Renal cortical epithelial cell (primary cell): Measurements from ENCODE around the gene CSE1L. TPM values are rescaled to one million over a fixed set of nuclear protein-coding genes. Genes with fewer than 3 reads are reported as not detected.
"Not testable (repeated sequence)": the region's sequence is repeated elsewhere in the genome, so short reads cannot be mapped to it uniquely, and the experiment has no call there.

Source experiments
- DNase-seq: peaks from one replicate; pipeline ENCODE4 v3.0.0-alpha.2; 2011; ENCODE audit warnings: low read depth
- total RNA-seq: library from RNA; depleted of rRNA; stranded (reverse); fragments of >200 nt; gene quantifications from 2 replicates; pipeline ENCODE4 v1.2.3, GENCODE V29; 2014

CSE1L gene, protein sequence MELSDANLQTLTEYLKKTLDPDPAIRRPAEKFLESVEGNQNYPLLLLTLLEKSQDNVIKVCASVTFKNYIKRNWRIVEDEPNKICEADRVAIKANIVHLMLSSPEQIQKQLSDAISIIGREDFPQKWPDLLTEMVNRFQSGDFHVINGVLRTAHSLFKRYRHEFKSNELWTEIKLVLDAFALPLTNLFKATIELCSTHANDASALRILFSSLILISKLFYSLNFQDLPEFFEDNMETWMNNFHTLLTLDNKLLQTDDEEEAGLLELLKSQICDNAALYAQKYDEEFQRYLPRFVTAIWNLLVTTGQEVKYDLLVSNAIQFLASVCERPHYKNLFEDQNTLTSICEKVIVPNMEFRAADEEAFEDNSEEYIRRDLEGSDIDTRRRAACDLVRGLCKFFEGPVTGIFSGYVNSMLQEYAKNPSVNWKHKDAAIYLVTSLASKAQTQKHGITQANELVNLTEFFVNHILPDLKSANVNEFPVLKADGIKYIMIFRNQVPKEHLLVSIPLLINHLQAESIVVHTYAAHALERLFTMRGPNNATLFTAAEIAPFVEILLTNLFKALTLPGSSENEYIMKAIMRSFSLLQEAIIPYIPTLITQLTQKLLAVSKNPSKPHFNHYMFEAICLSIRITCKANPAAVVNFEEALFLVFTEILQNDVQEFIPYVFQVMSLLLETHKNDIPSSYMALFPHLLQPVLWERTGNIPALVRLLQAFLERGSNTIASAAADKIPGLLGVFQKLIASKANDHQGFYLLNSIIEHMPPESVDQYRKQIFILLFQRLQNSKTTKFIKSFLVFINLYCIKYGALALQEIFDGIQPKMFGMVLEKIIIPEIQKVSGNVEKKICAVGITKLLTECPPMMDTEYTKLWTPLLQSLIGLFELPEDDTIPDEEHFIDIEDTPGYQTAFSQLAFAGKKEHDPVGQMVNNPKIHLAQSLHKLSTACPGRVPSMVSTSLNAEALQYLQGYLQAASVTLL
- total RNA-seq: 96.4 and 137 TPM in 2 replicates

GRCh38 chr20:49046087-49046900 lies at the start of gene CSE1L:
CSE1L (plus strand) TSS chr20:49046312; CDS start chr20:49058464, 12,152 bp downstream.
- peak; percentile 82 for DNase-seq

DNA sequence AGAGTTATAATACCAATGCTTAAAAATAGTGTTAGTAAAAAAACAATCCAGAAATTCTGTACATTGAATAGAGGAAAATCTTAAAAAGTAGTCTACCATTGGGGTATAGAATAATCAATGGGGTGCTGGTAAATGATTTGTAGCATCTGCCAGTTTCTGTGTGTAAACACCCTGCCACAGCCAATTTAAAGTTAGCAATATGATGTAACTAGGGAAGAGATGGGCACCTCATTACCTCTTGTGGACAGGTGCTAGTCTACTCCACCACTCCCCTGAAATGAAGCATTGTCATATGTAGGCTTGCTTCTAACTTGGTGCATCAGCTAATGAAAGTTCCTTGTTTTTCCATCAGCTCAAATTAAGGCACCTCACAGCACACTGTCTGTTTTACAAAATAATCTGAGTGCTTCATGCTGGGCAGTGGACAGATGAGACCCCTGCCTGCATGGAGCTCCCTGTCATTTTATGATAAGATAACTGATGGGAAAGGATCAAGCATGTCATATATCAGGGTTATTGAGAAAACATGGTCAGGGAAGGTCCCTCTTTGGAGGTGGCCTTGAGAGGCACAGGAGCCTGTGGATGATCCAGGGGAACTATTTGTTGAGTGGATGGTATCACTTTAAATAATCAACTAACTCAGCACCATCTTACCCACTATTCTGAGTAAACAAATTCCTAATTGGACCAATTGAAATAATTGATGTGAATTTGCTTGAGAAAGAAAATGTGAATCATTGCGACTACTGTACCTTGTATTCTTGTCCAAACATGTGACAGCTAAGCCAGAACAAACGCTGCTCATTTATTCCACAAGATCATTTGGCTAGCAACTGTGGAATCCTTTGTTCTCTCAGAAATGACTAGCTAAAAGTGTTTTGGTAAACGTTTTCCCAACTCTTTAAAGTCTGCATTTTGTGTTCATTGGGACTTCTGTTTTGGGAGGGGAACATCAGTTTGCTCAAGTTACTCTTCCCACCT lies 45.9 kb upstream of the CSE1L start:
- no peak for DNase-seq

GRCh38 chr20:49001741-49002140 lies 44.4 kb upstream of the CSE1L start:
- no peak for DNase-seq

- DNase-seq: no peak
These were observed 39.6 kb upstream of the CSE1L start for GRCh38 chr20:49006446-49006980.

DNA sequence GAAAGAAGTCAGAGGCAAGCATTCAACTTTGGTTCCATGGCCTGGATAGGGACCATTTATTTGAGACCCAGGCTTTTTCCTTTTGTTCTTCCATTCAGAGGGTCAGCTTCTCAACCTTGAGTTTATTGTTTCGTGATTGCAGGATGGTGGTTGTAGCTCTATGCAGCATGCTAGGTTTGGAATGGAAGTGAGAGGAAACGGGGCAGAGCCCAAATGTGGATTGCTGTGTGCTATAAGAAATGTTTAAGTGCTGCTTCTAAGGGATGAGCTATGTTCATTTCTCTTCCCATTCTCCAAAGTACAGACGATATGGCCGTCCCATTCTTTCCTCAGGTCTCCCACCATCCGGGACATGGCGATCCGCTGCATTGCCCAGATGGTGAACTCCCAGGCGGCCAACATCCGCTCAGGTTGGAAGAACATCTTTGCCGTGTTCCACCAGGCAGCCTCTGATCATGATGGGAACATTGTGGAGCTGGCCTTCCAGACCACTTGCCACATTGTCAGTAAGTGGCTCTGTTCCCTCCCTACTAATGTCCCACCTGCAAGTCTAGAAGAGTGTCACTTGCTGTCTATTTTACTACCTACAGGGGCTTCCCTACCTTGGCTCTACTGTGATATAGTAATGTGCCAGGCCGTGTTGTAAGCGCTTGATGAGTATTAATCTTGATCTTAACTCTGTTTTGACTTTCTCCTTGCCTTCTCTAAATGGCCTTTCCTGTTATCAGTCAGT lies 36.0 kb upstream of the CSE1L start:
- no peak for DNase-seq

- no peak for DNase-seq
These were observed 21.9 kb upstream of the CSE1L start for GRCh38 chr20:49024220-49024619.

- not testable (repeated sequence) for DNase-seq
These were observed 17.9 kb upstream of the CSE1L start for GRCh38 chr20:49028177-49028576.

DNA sequence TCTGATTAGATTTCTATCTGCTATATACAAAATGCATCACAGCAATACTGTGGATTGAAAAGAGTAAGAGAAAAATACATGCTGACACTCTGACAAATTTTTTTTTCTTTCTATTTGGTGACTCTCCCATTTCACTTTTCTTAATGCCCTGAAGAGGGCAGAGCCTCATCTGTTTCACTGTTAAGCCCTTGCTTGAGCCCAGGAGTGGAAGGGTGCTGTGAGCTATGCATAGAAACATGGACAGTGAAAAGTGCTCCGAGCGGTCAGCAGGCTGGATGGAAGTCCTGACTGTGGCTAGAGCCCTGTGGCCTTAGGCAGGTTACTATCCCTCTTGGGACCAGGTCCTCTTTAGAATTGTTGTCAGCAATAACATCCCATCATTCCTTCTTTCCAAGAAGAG lies 17.4 kb upstream of the CSE1L start:
- peak; percentile 21 for DNase-seq

DNA sequence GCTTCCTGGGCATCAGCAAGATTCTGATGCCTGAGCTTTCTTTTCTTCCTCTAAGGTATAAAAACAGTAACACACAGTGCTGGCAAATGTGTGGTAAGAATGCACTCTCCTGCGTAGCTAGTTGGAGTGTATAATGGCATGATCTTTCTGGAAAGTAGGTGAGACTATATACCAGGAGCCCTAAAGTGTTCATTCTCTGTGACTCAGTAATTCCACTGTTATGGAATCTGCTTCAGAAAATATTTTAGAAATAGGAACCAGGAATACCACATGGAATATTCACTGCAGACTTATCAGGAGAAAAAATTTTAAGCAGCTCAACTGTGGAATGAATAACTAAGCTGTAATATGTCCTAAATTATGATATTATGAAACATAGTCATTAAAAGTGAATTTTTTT lies 16.9 kb upstream of the CSE1L start:
- no peak for DNase-seq

DNA sequence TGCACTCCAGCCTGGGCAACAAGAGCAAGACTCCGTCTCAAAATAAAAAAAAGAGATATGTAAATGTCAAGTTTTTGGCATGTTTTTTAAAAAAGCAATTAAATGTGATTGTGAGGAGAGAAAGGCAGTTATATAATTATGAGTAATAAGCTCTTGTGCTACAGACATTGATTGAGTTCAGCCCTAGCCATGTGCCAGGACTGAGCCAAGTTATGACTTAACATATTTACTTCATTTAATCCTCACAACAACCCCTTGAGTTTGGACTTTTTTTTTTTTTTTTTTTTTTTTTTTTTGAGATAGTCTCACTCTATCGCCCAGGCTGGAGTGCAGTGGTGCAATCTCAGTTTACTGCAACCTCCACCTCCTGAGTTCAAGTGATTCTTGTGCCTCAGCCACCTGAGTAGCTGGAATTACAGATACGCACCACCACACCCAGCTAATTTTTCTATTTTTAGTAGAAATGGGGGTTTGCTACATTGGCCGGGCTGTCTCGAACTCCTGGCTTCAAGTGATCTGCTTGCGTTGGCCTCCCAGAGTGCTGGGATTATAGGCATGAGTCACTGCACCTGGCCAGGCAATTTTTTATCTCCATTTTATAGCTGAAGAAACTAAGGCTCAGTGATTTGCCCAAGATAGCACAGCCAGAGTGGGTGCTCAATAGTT lies 15.0 kb upstream of the CSE1L start:
- DNase-seq: no peak

DNA sequence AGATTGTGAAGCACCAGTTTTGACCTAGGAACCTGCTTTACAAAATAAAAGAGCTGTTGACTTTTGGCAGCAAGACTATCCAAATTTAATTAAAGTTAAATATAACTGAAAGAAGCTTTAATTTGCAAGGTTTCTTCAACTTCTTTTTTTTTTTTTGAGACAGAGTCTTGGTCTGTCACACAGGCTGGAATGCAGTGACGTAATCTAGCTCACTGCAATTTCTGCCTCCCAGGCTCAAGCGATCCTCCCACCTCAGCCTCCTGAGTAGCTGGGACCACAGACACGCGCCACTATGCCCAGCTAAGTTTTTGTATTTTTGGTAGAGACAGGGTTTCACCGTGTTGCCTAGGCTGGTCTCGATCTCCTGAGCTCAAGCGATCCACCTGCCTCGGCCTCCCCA lies 13.7 kb upstream of the CSE1L start:
- DNase-seq: no peak

GRCh38 chr20:49034070-49034732 lies 11.9 kb upstream of the CSE1L start:
- no peak for DNase-seq

- no peak for DNase-seq
These were observed 8.1 kb upstream of the CSE1L start for GRCh38 chr20:49037962-49038387.

GRCh38 chr20:49039854-49040253 lies 6.3 kb upstream of the CSE1L start:
- no peak for DNase-seq

- no peak for DNase-seq
These were observed 3.1 kb upstream of the CSE1L start for GRCh38 chr20:49043000-49043399.

- DNase-seq: no peak
These were observed 549 bp upstream of the CSE1L start for GRCh38 chr20:49045440-49046086.

DNA sequence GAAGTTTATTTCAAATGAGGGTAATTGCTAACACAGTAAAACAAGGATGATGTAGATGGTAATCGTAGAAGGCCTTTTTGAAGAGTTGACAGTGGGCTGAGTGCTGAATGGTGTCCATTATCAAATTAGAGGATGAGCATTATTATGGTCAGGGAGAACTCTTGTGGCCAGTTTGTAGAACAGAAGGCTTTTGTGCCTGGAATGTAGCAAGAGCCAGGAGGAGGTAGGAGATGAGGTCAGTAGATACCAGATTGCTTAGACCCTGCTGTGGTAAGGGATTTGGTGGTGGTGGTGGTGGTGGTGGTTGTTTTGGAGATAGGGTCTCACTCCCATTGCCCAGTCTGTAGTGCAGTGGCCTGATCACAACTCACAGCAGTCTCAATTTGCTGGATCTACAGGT lies 6.2 kb downstream of the CSE1L start:
- DNase-seq: peak; percentile 20
